Measurements from ENCODE around the gene SUSD5. TPM values are rescaled to one million over a fixed set of nuclear protein-coding genes. Genes with fewer than 3 reads are reported as not detected.

The SUSD5 gene
- total and polyA plus RNA-seq, 2 of the 4 experiments (the other 2 are of a cell fraction): 1.4 to 2.9 TPM

- CTCF ChIA-PET: no interaction called here
- intact Hi-C loops (cut with micrococcal nuclease): no loop called here
- Histone ChIP-seq H2AK9ac (replicated peaks; ENCODE audit: low read depth, low read length, poor library complexity) (no peak overlapping the region), H3K9me3 (ENCODE audit: control insufficient read depth, insufficient read depth, low read length) (peaks cover 5% of the 10 kb centered on the region), H3K9me1 (ENCODE audit: insufficient read depth, low read length) (no peaks in the 10 kb centered on the region), H4K8ac (ENCODE audit: low read depth in 2 of 2, low read length in 2 of 2) (no peak overlapping the region), H4K20me1 (ENCODE audit: insufficient read depth, low read length) (no peaks in the 10 kb centered on the region), H2BK120ac (ENCODE audit: low read depth, low read length) (no peak overlapping the region), H3K23ac (ENCODE audit: low read depth, low read length) (no peak overlapping the region), H2BK15ac (ENCODE audit: low read depth, low read length) (no peak overlapping the region), H3K9ac (ENCODE audit: low read depth, low read length) (no peak overlapping the region), H4K91ac (ENCODE audit: insufficient read depth, low read depth, low read length) (no peak overlapping the region), H4K5ac (ENCODE audit: low read depth, low read length) (no peak overlapping the region), H2BK20ac (ENCODE audit: low read depth, low read length) (no peak overlapping the region), H2AFZ (replicated peaks; ENCODE audit: low read length, poor library complexity) (no peak overlapping the region), H3K4ac (ENCODE audit: low read depth, low read length) (no peak overlapping the region), H3K14ac (replicated peaks; ENCODE audit: low read depth, low read length) (no peak overlapping the region), H3K27ac (ENCODE audit: insufficient read depth, low read length) (no peak overlapping the region), H3K18ac (ENCODE audit: low read depth, low read length) (no peak overlapping the region; the same call in 1 of the 2 replicates), H3K4me2 (ENCODE audit: low read depth, low read length) (no peak overlapping the region; the same call in 1 of the 2 replicates), H3K79me1 (ENCODE audit: low read depth in 1 of 2, low read length in 2 of 2) (no peaks in the 10 kb centered on the region), H2BK5ac (ENCODE audit: low read depth, low read length, poor library complexity, severe bottlenecking) (no peak overlapping the region), H3K27me3 (ENCODE audit: control insufficient read depth, insufficient read depth, low read length) (no peaks in the 10 kb centered on the region), H3K36me3 (ENCODE audit: control insufficient read depth, insufficient read depth, low read length) (no peaks in the 10 kb centered on the region), H3K4me3 (ENCODE audit: insufficient read depth, low read depth, low read length) (no peak overlapping the region), H2AK5ac (ENCODE audit: low read depth, low read length) (no peak overlapping the region), H3K56ac (ENCODE audit: extremely low read depth, insufficient read depth, low read length) (no peak overlapping the region), H3K4me1 (ENCODE audit: control insufficient read depth, insufficient read depth, low read length) (no peaks in the 10 kb centered on the region)
- no TSS peak for BruUV-seq (replicated peaks)
- TF ChIP-seq NFE2L2 (IDR thresholded peaks at IDR 0.05; ENCODE audit: low read depth, low read length) (peak; percentile 43; the same call in 1 of the 2 replicates), MAFK (IDR thresholded peaks at IDR 0.05; ENCODE audit: low read depth, low read length) (peak; percentile 20; the same call in 1 of the 2 replicates), CTCF (conservative IDR thresholded peaks at IDR 0.05; ENCODE audit: low read depth, low read length) (no peak)
- dilution Hi-C loops (cut with HindIII; ENCODE audit: low sequenced_read_pairs, unreplicated experiment): no loop called here
- ATAC-seq (ENCODE audit: low read depth) (peak; percentile 87), DNase-seq (peak; percentile 88)
- POLR2A ChIA-PET (ENCODE audit: unreplicated experiment): no interaction called here
- in situ Hi-C loops (cut with MboI; ENCODE audit: low sequenced_read_pairs): no loop called here
- WGBS, 2 experiments (ENCODE audit: extremely low coverage in 2 of 2, insufficient read length in 1 of 2): no CpG with 5 or more reads among the region's 1 CpG
Measured at GRCh38 chr3:33211444-33211843, 7.2 kb downstream of the SUSD5 start.

Data from IMR-90 (cell line).